A549 (cell line): Measurements from ENCODE around the gene SSBP2.

ENCODE experiments used
- CEBPB ChIP-seq, 2 experiments: fragments of >200 bp in 1 of 2; sonication (Bioruptor Twin) in 1 of 2; formaldehyde crosslinking in 1 of 2; IDR thresholded peaks; 2 replicates each; pipeline ENCODE4 v1.6.1; 2012 to 2016
- CHD2 ChIP-seq: fragments of 150-350 bp; IDR thresholded peaks from 2 replicates; pipeline ENCODE4 v1.6.1; 2014; ENCODE audit warnings: low read length; ENCODE audit not compliant: partially characterized antibody
- CTCF ChIP-seq: fragments of >200 bp; sonication (Bioruptor Twin); formaldehyde crosslinking; IDR thresholded peaks from 3 replicates; pipeline ENCODE4 v1.5.1; 2016
- ELK1 ChIP-seq: fragments of 150-350 bp; IDR thresholded peaks from 2 replicates; pipeline ENCODE4 v1.6.1; 2014; ENCODE audit warnings: low read depth, mild to moderate bottlenecking, low read length
- EP300 ChIP-seq, 2 experiments: fragments of >200 bp; sonication (Bioruptor Twin); formaldehyde crosslinking; IDR thresholded peaks; 2 replicates in 1 of 2; 3 replicates in 1 of 2; pipeline ENCODE4 v1.6.1; 2016 to 2017
- ESRRA ChIP-seq: fragments of 150-350 bp; IDR thresholded peaks from 2 replicates; pipeline ENCODE4 v1.6.1; 2014; ENCODE audit warnings: mild to moderate bottlenecking, low read length, borderline replicate concordance
- HMGXB4 ChIP-seq: fragments of 250-450 bp; sonication (Bioruptor Pico); IDR thresholded peaks from 2 replicates; pipeline ENCODE4 v1.5.0; 2021; ENCODE audit warnings: mild to moderate bottlenecking, moderate library complexity, borderline replicate concordance
- MAX ChIP-seq: IDR thresholded peaks from 2 replicates; pipeline ENCODE4 v1.6.1; 2012
- NFE2L2 ChIP-seq: fragments of 150-350 bp; conservative IDR thresholded peaks from 2 replicates; pipeline ENCODE4 v1.6.1; 2014; ENCODE audit warnings: low read length
- POLR2A ChIP-seq: IDR thresholded peaks from 2 replicates; pipeline ENCODE4 v1.6.1; 2012; ENCODE audit warnings: mild to moderate bottlenecking, low read length
- RAD21 ChIP-seq, 2 experiments: fragments of >200 bp in 1 of 2; sonication (Bioruptor Twin) in 1 of 2; formaldehyde crosslinking in 1 of 2; IDR thresholded peaks in 1 of 2; conservative IDR thresholded peaks in 1 of 2; 2 replicates in 1 of 2; 3 replicates in 1 of 2; pipeline ENCODE4 v1.6.1; 2012 to 2018; ENCODE audit warnings: inconsistent platforms in 1 of 2
- REST ChIP-seq: fragments of 200-600 bp; sonication (generic); IDR thresholded peaks from 2 replicates; pipeline ENCODE4 v1.6.1; 2016; ENCODE audit warnings: antibody characterized with exemption, mild to moderate bottlenecking, moderate library complexity
- SMC3 ChIP-seq: fragments of >200 bp; sonication (Bioruptor Twin); formaldehyde crosslinking; IDR thresholded peaks from 3 replicates; pipeline ENCODE4 v1.6.1; 2018; ENCODE audit warnings: inconsistent platforms
- USF2 ChIP-seq: fragments of 450-650 bp; IDR thresholded peaks from 2 replicates; pipeline ENCODE4 v1.6.1; 2014; ENCODE audit warnings: antibody characterized with exemption

- TF ChIP-seq USF2 (no peak), CEBPB (IDR thresholded peaks at IDR 0.05) (no peak), ELK1 (no peak), EP300 (IDR thresholded peaks at IDR 0.05) (no peak), ESRRA (no peak), CTCF (no peak), SMC3 (no peak), RAD21 (conservative IDR thresholded peaks at IDR 0.05 in 1 of 2, IDR thresholded peaks at IDR 0.05 in 1 of 2) (no peak), CHD2 (no peak), POLR2A (no peak), NFE2L2 (no peak), REST (no peak), MAX (no peak), HMGXB4 (CRISPR knock-in tag) (no peak)
These were observed 326.2 kb downstream of the SSBP2 start for GRCh38 chr5:81424728-81425127.
